HCT116 (cell line): ENCODE data around the gene SPSB4. TPM values are rescaled to one million over a fixed set of nuclear protein-coding genes. Genes with fewer than 3 reads are reported as not detected.

ENCODE experiments used
- ATAC-seq: fragments of 200-7000 bp; cut with Tn5 transposase; 2 replicates; pipeline ENCODE4 v1.9.1; 2020; ENCODE audit warnings: mild to moderate bottlenecking, moderate library complexity
- BruUV-seq: library from RNA; stranded (reverse); fragments of 400-500 nt; replicated peaks from 2 replicates; lab custom pipeline; 2021; lab: Mats Ljungman, UMichigan
- CTCF ChIA-PET: fragments of 300-600 bp; sonication (Branson Sonifier 250); formaldehyde crosslinking; loops from one replicate; lab custom pipeline; 2021; ENCODE audit warnings: antibody characterized with exemption; lab: Charles Lee
- POLR2A ChIA-PET: fragments of 300-600, 350-600 bp; sonication (Branson Sonifier 250); formaldehyde crosslinking; loops from one replicate; lab custom pipeline; 2021; ENCODE audit warnings: antibody characterized with exemption; lab: Charles Lee
- RAD21 ChIA-PET, 2 experiments: fragments of 300-600 bp; sonication (Branson Sonifier 250); formaldehyde crosslinking; loops; one replicate each; lab custom pipeline; 2023; ENCODE audit warnings: low total read pairs in 2 of 2; ENCODE audit not compliant: uncharacterized antibody in 2 of 2, unreplicated experiment in 2 of 2, low non-redundant PET in 1 of 2; lab: Charles Lee
- DNase-seq: peaks from one replicate; pipeline ENCODE4 v3.0.0-alpha.2; 2010; ENCODE audit warnings: low read depth, low spot score
- H2AFZ ChIP-seq: fragments of 200-600 bp; shearing (Covaris generic), sonication (generic); 2 replicates; pipeline ENCODE4 v1.6.1; 2017; ENCODE audit warnings: low read depth, mixed run types, mixed read lengths, antibody characterized with exemption, low read length; ENCODE audit not compliant: poor library complexity, severe bottlenecking
- H3K27ac ChIP-seq: 2 replicates; pipeline ENCODE4 v1.5.1; 2012; ENCODE audit warnings: low read depth, low read length
- H3K27me3 ChIP-seq: fragments of 200-600 bp; sonication (generic); 2 replicates; pipeline ENCODE4 v1.6.1; 2016; ENCODE audit warnings: mixed run types, low read length, mixed read lengths; ENCODE audit not compliant: insufficient read depth
- H3K36me3 ChIP-seq, 2 experiments: fragments of 200-500 bp in 1 of 2; fragments of 200-600 bp in 1 of 2; sonication (Bioruptor generic) in 1 of 2; sonication (generic) in 1 of 2; 2 replicates each; pipeline versions ENCODE4 v1.5.1 to v1.6.1; 2014 to 2016; ENCODE audit warnings: low read length in 2 of 2, inconsistent platforms in 1 of 2, mixed read lengths in 1 of 2, mixed run types in 1 of 2; ENCODE audit not compliant: insufficient read depth in 2 of 2, control insufficient read depth in 1 of 2
- H3K4me1 ChIP-seq, 2 experiments: fragments of 200-600 bp in 1 of 2; sonication (generic) in 1 of 2; 2 replicates each; pipeline versions ENCODE4 v1.5.1 to v1.6.1; 2012 to 2017; ENCODE audit warnings: low read length in 2 of 2, inconsistent platforms in 1 of 2, mild to moderate bottlenecking in 1 of 2, mixed read lengths in 1 of 2, mixed run types in 1 of 2, moderate library complexity in 1 of 2; ENCODE audit not compliant: insufficient read depth in 2 of 2, control insufficient read depth in 1 of 2
- H3K4me2 ChIP-seq: fragments of 200-600 bp; sonication (generic); 2 replicates; pipeline ENCODE4 v1.6.1; 2017; ENCODE audit warnings: mixed run types, low read length, mixed read lengths
- H3K4me3 ChIP-seq, 2 experiments: fragments of 200-600 bp in 1 of 2; sonication (generic) in 1 of 2; replicated peaks in 1 of 2; 2 replicates each; pipeline ENCODE4 v1.5.1; 2011 to 2016; ENCODE audit warnings: low read length in 2 of 2, control low read depth in 1 of 2, low read depth in 1 of 2, mild to moderate bottlenecking in 1 of 2, mixed read lengths in 1 of 2, mixed run types in 1 of 2
- H3K79me2 ChIP-seq: fragments of 200-600 bp; sonication (generic); 2 replicates; pipeline ENCODE4 v1.6.1; 2017; ENCODE audit warnings: mild to moderate bottlenecking, mixed run types, low read length, moderate library complexity, mixed read lengths; ENCODE audit not compliant: insufficient read depth
- H3K9ac ChIP-seq: fragments of 200-600 bp; sonication (generic); 2 replicates; pipeline ENCODE4 v1.6.1; 2016; ENCODE audit warnings: low read length, mixed read lengths
- H3K9me2 ChIP-seq: fragments of 200-600 bp; sonication (generic), shearing (Covaris generic); 2 replicates; pipeline ENCODE4 v1.6.1; 2017; ENCODE audit warnings: mixed run types, mild to moderate bottlenecking, moderate library complexity; ENCODE audit not compliant: insufficient read depth
- H3K9me3 ChIP-seq, 2 experiments: fragments of 200-500 bp in 1 of 2; fragments of 200-600 bp in 1 of 2; sonication (Bioruptor generic) in 1 of 2; sonication (generic) in 1 of 2; 2 replicates each; pipeline ENCODE4 v1.6.1; 2014 to 2017; ENCODE audit warnings: low read length in 2 of 2, mixed read lengths in 2 of 2, inconsistent platforms in 1 of 2, low read depth in 1 of 2, mild to moderate bottlenecking in 1 of 2, mixed run types in 1 of 2, moderate library complexity in 1 of 2; ENCODE audit not compliant: control insufficient read depth in 1 of 2, insufficient read depth in 1 of 2
- H4K20me1 ChIP-seq: fragments of 200-600 bp; sonication (generic), shearing (Covaris generic); 2 replicates; pipeline ENCODE4 v1.6.1; 2017; ENCODE audit warnings: mixed run types, mild to moderate bottlenecking, moderate library complexity; ENCODE audit not compliant: insufficient read depth
- ATF3 ChIP-seq: IDR thresholded peaks from 2 replicates; pipeline ENCODE4 v1.6.1; 2012
- CBX3 ChIP-seq: IDR thresholded peaks from 2 replicates; pipeline ENCODE4 v1.6.1; 2012; ENCODE audit warnings: low read depth
- CEBPB ChIP-seq: IDR thresholded peaks from 2 replicates; pipeline ENCODE4 v1.6.1; 2012; ENCODE audit warnings: low read depth
- EGR1 ChIP-seq: IDR thresholded peaks from 2 replicates; pipeline ENCODE4 v1.6.1; 2012; ENCODE audit warnings: low read depth
- ELF1 ChIP-seq: IDR thresholded peaks from 2 replicates; pipeline ENCODE4 v1.6.1; 2012; ENCODE audit warnings: low read depth, borderline replicate concordance
- EZH2 ChIP-seq: fragments of 200-600 bp; sonication (generic); IDR thresholded peaks from 2 replicates; pipeline ENCODE4 v1.6.1; 2017; ENCODE audit warnings: antibody characterized with exemption, mixed run types
- EZH2phosphoT487 ChIP-seq: fragments of 200-600 bp; IDR thresholded peaks from 2 replicates; pipeline ENCODE4 v1.6.1; 2018; ENCODE audit warnings: antibody characterized with exemption, borderline replicate concordance
- FOSL1 ChIP-seq: IDR thresholded peaks from 2 replicates; pipeline ENCODE4 v1.6.1; 2012; ENCODE audit warnings: low read depth
- JUND ChIP-seq: IDR thresholded peaks from 2 replicates; pipeline ENCODE4 v1.6.1; 2012
- MAX ChIP-seq: IDR thresholded peaks from 2 replicates; pipeline ENCODE4 v1.6.1; 2012
- POLR2A ChIP-seq: IDR thresholded peaks from 2 replicates; pipeline ENCODE4 v1.7.0; 2011; ENCODE audit warnings: borderline replicate concordance; ENCODE audit not compliant: insufficient read depth, insufficient read length; ENCODE audit errors: extremely low read depth
- POLR2AphosphoS5 ChIP-seq: IDR thresholded peaks from 2 replicates; pipeline ENCODE4 v1.6.1; 2011; ENCODE audit warnings: mild to moderate bottlenecking, low read depth, low read length, moderate library complexity
- RAD21 ChIP-seq: IDR thresholded peaks from 2 replicates; pipeline ENCODE4 v1.6.1; 2012; ENCODE audit warnings: low read depth, mild to moderate bottlenecking
- REST ChIP-seq: IDR thresholded peaks from 2 replicates; pipeline ENCODE4 v1.6.1; 2012; ENCODE audit warnings: low read depth
- SIN3A ChIP-seq: IDR thresholded peaks from 2 replicates; pipeline ENCODE4 v1.6.1; 2012; ENCODE audit warnings: low read depth
- TCF7L2 ChIP-seq: IDR thresholded peaks from 2 replicates; pipeline ENCODE4 v1.7.0; 2011; ENCODE audit warnings: borderline replicate concordance, inconsistent platforms; ENCODE audit not compliant: insufficient read depth, insufficient read length; ENCODE audit errors: extremely low read depth
- YY1 ChIP-seq: IDR thresholded peaks from 2 replicates; pipeline ENCODE4 v1.6.1; 2011; ENCODE audit warnings: low read length, low read depth, moderate library complexity, mild to moderate bottlenecking; ENCODE audit not compliant: insufficient replicate concordance; ENCODE audit errors: extremely low read depth
- ZBTB33 ChIP-seq: IDR thresholded peaks from 2 replicates; pipeline ENCODE4 v1.6.1; 2011; ENCODE audit warnings: mild to moderate bottlenecking, low read length, moderate library complexity; ENCODE audit not compliant: insufficient replicate concordance; ENCODE audit errors: extremely low read depth
- intact Hi-C: fragments of 100-400 bp; cut with micrococcal nuclease; formaldehyde crosslinking; loops from 2 replicates; pipeline ENCODE4 v1.10.0; 2022
- total RNA-seq: library from RNA; stranded (reverse); gene quantifications from one replicate; pipeline ENCODE4 v1.2.1, GENCODE V29; 2021; ENCODE audit not compliant: unreplicated experiment

The SPSB4 gene
- total RNA-seq, 1 experiment from 2014 or later, result 0.57 TPM

- H3K4me2 ChIP-seq, result no peak overlapping the region
- POLR2A ChIA-PET, result no interaction called here
Observed at GRCh38 chr3:141052201-141053069, 1.3 kb downstream of the SPSB4 start.

More at GRCh38 chr3:141052201-141053069, 1.3 kb downstream of the SPSB4 start:
- no peaks in the 10 kb centered on the region for H4K20me1 ChIP-seq
- H3K4me1 ChIP-seq, result peaks cover 5 to 6% of the 10 kb centered on the region in 2 experiments; a peak in 3 of 4 replicates
- ChIA-PET RAD21 (no interaction called here), CTCF (no interaction called here)
- H3K9ac ChIP-seq, result no peak overlapping the region
- ATAC-seq (no peak), DNase-seq (no peak)
- H3K27me3 ChIP-seq, result peaks cover 17% of the 10 kb centered on the region; the same call in 1 of the 2 replicates
- no peaks in the 10 kb centered on the region for H3K79me2 ChIP-seq
- BruUV-seq, result no TSS peak
- H2AFZ ChIP-seq, result no peak overlapping the region
- no peak overlapping the region for H3K27ac ChIP-seq
- no peaks in the 10 kb centered on the region for H3K9me3 ChIP-seq
- intact Hi-C loops, result no loop called here
- no peak for TF ChIP-seq CBX3
- TF ChIP-seq CEBPB, result no peak
- no peak for TF ChIP-seq MAX
- TF ChIP-seq ATF3, result no peak
- no peak for TF ChIP-seq ELF1
- TF ChIP-seq YY1, result no peak
- no peak for TF ChIP-seq EZH2phosphoT487
- no peak for TF ChIP-seq SIN3A
- TF ChIP-seq RAD21, result no peak
- TF ChIP-seq ZBTB33, result no peak
- no peak for TF ChIP-seq JUND
- TF ChIP-seq EZH2, result no peak
- TF ChIP-seq TCF7L2, result no peak
- no peak for TF ChIP-seq REST
- no peak for TF ChIP-seq POLR2AphosphoS5
- TF ChIP-seq FOSL1, result no peak
- TF ChIP-seq EGR1, result no peak
- no peak for TF ChIP-seq POLR2A
- H3K36me3 ChIP-seq, result no peaks in the 10 kb centered on the region
- H3K4me3 ChIP-seq, result no peak overlapping the region
- H3K9me2 ChIP-seq, result no peaks in the 10 kb centered on the region
